SK-N-SH (cell line): ENCODE data around the gene LRSAM1.

ENCODE experiments used
- CTCF ChIP-seq: fragments of 200-600 bp; sonication (generic); IDR thresholded peaks from 2 replicates; pipeline ENCODE4 v1.6.1; 2017; ENCODE audit warnings: antibody characterized with exemption, mild to moderate bottlenecking, moderate library complexity
- EZH2phosphoT487 ChIP-seq: fragments of 200-600 bp; sonication (generic); IDR thresholded peaks from 2 replicates; pipeline ENCODE4 v1.6.1; 2017; ENCODE audit warnings: low read depth, mixed run types, mild to moderate bottlenecking, antibody characterized with exemption, moderate library complexity, borderline replicate concordance
- MAX ChIP-seq: IDR thresholded peaks from 2 replicates; pipeline ENCODE4 v1.4.0; 2012; ENCODE audit warnings: low read depth
- PBX3 ChIP-seq: IDR thresholded peaks from 2 replicates; pipeline ENCODE4; 2012
- YY1 ChIP-seq: IDR thresholded peaks from 2 replicates; pipeline ENCODE4 v1.4.0; 2012; ENCODE audit warnings: low read depth, mild to moderate bottlenecking

- no peak for TF ChIP-seq MAX
- TF ChIP-seq YY1, result no peak
- TF ChIP-seq CTCF, result no peak
- no peak for TF ChIP-seq PBX3
- TF ChIP-seq EZH2phosphoT487, result no peak
These were observed 28.5 kb upstream of the LRSAM1 start for GRCh38 chr9:127422787-127423186.
